Activated CD4-positive, alpha-beta T cell treated with anti-CD3 and anti-CD28 coated beads for 24 hours (primary cell): ENCODE results near the gene ZNF683.
A peak's percentile ranks its signal among the peaks of the same experiment; 100 is the strongest.
"Not testable (repeated sequence)": the region's sequence is repeated elsewhere in the genome, so short reads cannot be mapped to it uniquely, and the experiment has no call there.

ENCODE experiments used
- DNase-seq, 2 donors: peaks; one replicate each; pipeline ENCODE4 v3.0.0-alpha.2; 2020; ENCODE audit warnings: low read depth in 2 of 2

ZNF683 gene

DNA sequence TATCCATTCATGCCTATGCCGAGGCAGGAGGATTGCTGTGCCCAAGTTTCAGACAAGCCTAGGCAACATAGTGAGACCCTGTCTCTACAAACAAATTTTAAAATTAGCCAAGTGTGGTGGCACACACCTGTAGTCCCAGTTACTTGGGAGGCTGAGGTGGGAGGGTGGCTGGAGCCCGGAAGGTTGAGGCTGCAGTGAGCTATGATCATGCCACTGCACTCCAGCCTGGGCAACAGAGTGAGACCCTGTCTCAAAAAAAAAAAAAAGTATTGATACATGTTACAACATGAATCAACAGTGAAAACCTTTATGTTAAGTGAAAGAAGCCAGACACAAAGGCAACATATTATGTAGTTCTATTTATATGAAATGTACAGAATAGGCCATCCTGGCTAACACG, 12.5 kb upstream of the ZNF683 start:
- DNase-seq = not testable (repeated sequence)

DNA sequence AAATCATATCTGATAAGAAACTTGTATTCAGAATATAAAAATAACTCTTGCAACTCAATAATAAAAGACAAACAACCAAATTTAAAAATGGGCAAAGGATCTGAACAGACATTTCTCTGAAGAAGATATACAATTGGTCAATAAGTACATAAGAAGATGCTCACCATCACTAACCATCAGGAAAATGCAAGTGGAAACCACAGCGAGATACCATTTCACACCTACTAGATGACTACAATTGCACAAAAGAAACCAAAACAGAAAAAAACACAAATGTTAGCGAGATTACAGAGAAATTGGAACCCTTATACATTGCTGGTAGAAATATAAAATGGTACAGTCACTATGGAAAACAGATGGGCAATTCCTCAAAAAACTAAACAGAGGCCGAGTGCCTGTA, 11.5 kb upstream of the ZNF683 start:
- no peak for DNase-seq

DNA sequence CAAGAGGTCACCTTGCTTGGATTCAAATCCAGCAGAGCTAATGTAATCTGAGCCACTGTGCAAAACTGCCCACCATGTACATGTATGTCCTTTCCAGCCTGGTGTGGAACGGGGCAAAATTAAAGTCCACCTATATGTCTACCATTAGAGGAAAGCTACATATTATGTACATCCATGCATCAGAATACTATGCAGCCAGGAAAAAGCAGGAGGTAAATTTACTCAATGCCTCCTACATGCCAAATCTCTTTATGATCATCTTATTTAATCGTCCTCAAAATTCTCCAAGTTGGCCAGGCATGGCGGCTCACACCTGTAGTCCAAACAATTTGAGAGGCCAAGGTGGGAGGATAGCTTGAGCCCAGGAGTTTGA, 6.3 kb upstream of the ZNF683 start:
- DNase-seq = no peak

DNA sequence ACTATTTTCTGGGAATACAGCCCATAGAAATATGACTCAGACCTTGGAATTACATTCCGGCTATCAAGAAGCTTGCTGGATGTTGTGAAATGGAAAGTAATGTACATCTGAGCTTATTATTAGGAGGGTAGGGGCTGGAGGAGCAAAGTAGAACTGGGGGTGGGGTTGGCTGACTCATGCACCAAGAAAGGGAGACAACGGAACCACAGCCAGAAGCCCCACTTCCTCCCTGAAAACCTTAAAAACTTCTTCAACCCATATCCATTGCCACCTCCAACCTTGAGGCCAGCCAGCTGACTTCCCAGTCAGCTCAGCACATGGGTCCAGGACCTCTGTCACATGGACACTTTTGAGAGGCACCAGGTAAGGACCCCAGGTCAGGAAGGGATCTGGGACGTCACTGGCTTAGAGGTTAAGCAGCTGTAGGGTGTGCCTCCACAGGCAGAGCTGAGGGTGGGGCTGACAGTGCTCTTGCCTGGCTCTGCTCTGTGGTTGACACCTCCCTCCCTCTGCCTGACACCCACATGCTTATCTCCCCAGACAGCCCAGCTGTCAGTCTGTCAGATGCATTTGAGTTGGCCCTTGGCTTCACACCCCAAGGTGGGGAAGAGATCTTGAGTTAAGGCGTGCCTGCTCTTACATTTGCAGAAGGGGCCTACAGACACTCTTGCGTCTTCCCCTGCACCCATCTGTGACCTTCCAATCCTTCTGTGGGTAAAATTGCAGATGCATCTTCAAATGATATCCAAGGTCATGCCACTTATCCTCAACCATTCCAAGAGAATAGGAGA, 5.7 kb upstream of the ZNF683 start:
- DNase-seq = peak; percentile 45 to 50

DNA sequence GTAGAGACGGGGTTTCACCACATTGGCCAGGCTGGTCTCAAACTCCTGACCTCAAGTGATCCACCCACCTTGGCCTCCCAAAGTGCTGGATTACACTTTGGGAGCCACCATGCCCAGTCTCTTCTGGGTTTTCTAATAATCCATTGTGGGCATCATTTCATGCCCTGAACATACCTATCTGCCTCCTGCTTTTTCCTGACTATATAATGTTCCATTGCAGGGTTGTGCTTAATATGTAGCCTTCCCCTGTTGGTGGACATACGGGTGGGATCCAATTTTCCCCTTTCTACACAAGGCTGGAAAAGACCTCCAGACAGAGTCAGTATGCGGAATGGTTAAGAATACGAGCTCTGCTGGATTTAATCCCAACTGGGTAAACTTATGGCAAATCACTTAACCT, 3.5 kb upstream of the ZNF683 start:
- no peak for DNase-seq

DNA sequence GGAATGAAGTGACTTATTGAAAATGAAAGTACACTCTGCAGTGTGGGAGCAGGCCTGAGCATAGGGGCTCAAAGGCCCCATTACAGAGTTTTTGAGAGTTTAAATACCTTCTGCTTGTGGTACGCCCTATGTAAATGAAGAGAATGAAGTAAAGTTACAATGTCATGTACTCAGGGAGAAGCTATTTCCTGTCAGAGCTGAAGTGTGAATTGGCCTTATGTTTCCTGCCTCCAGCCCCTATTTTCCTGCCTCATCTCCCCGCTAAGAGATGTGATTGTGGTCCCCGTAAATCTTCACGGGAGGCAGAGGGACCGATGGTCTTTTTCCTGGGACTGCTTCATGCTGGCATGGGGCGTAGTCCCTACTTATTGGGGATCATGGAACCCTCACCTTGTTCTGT, 2.5 kb upstream of the ZNF683 start:
- no peak for DNase-seq

DNA sequence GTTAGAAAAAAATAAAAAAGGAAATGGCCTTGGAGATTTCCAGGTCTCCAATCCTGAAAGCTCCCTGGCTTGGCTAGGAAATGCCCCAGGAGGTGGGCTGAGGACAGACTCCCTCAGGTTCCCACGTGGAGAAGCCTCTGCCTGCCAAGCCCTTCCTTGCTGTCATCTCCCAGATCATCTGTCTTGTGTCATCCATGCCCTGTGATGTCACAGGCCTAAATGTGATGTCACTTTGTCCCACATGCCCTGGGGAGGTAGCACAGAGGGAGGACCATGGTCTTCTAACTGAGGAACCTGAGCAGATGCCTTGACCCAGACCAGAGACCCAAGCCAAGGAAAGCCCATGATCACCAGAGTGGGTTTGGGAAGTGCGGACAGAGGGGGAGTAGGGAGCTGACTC, 1.8 kb upstream of the ZNF683 start:
- DNase-seq = not testable (repeated sequence)

DNA sequence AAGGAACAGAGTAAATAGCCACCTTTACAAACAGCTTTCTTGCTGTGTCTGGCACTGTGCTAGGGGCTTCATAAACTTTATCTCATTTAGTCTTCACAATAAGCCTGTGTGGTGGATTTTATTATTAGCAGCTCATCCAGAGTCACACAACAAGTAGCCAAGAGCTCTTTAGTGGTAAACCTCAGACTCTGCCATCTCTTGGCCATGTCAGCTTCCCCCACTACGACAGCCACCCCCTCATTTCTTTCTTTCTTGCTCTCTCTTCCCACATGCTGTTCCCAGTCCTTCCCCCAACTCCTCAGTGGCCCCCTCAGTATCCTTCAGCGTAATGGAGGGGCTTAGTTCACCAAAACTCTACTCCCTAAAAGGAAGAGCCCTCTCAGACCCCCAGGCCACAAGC, 1.2 kb upstream of the ZNF683 start:
- no peak for DNase-seq

DNA sequence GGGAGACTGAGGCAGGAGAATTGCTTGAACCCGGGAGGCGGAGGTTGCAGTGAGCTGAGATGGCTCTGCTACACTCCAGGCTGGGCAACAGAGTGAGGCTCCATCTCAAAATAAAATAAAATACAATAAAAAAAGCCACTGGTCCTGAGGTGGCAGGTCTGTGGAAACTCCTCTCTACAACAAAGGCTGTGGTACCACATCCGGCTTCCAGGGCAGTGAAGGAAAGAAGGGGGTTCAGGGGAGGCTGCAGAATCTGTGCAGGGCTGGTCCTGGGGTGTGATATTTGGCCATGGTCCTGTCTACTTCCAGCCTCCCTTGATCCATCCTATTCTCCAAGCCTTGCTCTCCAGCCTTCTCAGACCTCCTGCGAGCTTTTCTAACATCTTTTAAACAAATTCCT, 731 bp upstream of the ZNF683 start:
- no peak for DNase-seq

DNA sequence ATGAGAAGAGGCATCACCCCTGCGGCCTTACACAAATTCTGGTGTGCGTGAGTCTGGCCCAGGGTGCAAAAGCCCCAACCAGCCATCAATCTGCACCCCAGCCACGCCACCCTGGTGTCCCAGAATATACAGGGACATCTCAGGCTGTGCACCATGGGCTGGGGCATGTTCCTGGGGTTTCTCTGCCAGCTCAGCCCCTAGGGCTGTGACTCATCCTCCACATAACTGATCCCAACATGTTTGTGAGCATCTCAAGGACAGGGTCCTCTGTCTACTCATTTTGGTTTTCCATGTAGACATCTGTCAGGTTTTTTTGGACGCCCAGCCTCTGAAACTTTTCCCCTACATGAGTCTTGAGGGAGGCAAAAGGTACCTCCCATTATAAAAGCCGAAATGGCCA, 511 bp downstream of the ZNF683 start:
- DNase-seq = no peak

DNA sequence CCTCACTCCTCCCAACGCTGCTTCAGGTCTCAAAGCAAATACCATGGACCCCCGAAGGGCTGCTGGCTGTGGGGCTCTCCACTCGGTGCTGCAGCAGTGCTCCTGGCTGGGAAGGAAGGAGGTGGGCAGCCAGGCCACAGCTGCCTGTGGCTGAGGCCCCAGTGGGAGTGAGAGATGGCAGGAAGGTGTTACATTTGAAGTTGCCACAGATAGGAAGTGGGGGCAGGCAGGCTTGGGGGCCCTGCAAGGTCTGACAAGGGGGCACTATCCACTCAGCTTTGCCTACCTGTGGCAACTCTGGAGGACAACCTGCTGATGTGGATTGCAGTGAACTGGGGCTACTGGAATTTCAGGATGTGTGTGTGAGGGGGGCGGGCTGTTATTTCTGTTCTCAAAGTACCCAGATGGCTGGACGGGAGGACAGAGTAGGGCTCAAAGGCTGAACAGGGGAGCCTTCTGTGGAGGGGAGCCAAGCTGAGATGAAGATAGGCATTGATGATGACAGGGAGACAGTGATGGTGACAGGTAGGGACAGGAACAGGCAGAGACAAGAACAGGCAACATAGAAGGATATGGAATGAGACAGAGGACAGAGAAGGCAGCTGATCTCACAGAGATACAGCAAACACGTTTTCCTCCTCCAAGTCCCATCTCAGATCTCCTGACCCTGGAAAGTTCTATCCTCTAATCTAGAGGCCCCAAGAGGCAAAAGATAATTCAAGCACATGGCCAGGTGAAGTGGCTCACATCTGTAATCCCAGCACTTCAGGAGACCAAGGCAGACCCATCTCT, 1.8 kb downstream of the ZNF683 start:
- DNase-seq = no peak

DNA sequence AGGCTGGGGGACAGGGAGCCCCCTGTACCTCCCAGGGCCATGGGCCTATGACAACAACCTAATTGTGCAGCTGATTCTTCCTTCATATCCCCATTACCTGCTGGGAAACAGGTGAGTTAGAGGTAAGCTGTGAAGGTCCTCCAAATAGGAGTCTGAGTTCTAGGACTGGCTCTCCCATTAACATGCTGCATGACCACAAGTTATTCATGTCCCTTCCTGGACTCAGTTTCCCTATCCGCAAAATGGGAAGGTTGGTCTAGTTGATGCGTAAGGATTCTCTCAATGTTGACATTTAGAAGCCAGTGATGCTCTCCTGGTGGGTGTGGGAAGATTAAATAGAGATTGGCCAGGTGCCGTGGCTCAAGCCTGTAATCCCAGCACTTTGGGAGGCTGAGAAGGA, 4.1 kb downstream of the ZNF683 start:
- no peak for DNase-seq

DNA sequence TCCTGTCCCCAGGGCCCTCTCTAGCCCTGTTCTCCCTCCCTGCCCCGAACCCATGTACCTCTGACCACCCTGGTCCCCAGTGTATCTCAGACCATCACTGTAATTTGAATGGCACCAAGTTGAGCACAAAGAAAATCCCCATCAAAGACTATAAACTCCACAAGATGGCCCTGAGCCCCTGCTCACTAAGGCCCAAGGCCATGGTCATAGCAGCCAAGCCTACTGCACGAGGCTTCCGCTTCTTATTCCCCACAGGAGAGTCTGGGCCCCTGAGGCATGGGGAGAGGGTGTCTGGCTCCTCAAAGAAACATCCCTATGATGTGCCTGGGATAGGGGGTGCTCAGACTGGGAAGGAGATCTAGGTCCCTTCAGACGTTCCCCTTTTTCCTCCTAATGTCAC, 4.5 kb downstream of the ZNF683 start:
- no peak for DNase-seq

DNA sequence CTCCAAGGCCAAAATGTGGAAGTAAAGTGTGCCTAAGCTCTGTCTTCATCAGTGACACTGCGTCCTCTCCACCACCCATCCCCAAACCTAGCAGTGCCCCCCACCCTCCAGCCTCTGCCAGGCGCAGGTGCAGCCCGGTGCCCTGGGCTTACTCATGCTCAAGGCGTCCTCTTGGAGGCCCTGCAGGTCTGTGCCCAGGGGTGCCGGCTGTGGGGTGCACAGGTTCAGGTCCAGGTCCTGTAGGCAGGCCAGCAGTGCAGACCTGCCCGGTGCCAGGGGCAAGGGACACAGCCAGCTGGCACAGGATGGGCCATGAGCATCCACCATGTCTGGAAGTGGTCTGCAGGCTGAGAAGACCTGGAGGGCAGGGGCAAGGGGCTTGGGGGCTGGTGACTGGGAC, 5.1 kb downstream of the ZNF683 start:
- DNase-seq = no peak

DNA sequence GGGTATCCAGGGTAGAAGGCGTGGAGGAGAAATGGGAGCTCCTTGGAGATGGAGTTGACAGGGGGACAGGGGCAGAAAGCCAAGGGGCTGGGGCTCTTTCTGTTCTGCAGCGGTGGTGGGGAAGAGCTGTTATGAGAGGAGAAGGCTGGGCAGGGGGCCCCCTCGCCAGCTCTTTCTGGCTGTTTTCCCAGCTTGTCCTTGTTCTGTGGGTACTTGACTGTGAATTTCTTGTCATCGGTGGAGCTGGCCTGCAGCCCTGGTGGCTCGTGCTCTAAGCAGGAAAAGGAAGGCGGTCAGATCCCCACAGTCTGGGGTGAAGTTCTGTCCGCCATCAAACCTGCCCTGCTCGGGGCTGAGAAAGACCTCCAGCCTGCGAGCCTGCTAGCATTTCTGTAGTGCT, 7.6 kb downstream of the ZNF683 start:
- DNase-seq = no peak

DNA sequence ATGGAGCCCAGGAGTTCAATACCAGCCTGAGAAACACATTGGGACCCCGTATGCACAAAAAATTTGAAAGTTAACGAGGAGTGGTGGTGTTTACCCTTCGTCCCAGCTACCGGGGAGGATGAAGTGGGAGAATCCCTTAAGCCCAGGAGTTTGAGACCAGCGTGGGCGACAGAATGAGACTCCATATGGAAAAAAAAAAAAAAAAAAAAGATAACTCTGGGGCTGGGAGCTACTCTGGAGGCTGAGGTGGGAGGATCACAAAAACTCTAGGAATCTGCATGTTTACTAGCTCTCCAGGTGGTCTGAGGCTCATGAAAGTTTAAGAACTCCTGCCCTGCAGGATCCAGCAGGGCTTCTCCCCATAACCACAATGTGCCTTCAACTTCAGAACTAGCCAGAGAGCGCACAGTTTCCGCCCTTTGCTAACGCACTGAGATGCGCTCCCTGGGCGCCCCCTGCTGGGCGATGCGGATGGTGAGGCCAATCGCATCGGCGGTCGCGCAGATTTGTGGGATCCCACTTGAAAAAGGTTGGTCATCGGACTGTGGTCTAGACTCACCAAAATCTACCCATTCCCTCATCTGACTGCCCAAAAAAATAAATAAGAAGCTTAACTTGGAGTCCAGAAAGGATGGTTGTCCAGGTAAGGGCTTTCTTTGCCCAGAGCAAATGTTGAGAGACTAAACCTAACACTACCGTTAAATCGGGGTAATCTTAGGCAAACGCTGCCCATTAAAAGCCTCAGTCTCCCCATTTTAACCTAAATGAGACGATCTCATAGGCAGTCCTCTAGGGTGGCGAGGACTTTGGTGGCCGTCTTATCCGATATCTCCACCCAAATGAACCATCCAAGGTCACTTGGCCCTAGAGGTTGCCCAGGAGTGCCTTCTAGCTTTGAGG, 8.8 kb downstream of the ZNF683 start:
- peak; percentile 74 to 86 for DNase-seq

DNA sequence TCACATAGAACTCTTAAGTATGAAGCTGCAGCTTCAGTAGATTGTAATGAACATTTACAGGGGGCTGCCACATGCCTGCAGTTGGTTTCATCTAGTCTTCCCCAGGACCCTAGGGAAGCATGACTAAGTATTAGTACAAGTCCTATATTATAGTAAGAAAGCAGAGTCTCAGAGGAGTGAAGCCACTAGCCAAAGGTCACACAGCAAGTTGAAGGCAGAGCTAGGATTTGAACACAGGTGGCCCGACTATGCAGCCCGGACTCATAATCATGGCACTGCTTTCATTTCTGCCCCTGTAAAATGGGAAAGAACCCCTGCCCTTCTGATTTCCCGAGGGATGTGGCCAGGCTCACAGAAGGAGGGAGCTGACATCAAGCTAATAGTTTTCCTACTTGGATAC, 10.2 kb downstream of the ZNF683 start:
- DNase-seq = no peak

DNA sequence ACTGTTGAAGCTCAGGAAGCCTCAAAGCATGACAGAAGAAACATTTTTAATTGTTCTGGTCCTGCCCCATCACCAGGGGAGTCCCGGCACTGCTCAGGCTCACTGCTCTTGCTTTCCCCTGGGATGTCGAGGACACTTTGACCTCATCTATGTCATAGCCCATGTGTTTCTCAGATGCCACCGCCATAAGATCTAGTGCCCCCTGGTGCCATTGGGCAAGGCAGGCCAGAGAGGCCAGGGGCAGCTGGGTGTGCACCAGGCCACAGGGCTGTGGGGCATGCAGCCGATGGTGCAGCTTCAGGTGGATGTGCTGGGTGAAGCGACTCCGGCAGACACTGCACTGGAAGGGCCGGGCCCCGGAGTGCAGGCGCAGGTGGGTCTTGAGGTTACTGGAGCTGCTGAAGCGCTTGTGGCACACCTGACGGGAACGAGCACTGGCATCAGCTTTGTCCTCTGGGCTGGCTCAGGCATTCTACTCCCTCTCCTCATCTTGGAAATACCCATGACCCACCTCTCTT, 10.9 kb downstream of the ZNF683 start:
- DNase-seq = no peak

DNA sequence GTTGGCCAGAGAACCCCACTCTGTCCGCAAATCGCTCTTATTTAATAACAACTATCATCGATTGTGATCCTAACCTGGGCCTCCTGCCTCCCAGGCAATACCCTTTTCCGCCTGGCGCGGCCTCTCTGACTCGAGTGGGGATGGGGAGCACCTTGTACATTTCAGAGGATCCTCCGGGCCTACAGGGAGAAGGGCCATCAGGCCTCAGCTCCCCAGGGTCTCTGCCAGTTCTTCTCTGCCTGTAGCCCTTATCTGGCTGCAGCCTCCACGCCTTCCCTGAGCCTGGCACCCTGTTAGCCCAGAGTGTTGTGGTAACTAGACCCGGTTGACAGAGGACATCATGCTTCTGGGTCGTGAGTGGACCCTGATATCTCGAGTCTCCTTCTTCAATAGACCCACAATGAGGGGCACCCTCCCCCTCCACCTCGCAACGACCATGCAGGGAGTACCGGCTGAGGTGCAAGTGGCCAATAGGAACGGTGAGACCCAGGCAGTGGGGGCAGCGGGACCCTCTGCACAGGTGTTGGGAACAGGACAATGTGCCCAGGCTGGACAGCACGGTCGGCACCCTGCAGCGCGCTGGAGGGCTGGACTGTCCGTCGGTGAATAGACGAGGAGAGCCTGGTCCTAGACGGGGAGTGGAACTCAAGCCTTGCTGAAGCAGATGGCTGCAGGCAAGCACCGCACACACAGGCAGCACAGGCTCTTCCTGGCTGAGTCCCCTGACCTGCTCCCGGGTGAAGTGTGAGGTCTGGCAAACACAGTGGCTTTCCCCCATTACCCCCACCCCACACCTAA, 11.5 kb downstream of the ZNF683 start:
- no peak for DNase-seq

DNA sequence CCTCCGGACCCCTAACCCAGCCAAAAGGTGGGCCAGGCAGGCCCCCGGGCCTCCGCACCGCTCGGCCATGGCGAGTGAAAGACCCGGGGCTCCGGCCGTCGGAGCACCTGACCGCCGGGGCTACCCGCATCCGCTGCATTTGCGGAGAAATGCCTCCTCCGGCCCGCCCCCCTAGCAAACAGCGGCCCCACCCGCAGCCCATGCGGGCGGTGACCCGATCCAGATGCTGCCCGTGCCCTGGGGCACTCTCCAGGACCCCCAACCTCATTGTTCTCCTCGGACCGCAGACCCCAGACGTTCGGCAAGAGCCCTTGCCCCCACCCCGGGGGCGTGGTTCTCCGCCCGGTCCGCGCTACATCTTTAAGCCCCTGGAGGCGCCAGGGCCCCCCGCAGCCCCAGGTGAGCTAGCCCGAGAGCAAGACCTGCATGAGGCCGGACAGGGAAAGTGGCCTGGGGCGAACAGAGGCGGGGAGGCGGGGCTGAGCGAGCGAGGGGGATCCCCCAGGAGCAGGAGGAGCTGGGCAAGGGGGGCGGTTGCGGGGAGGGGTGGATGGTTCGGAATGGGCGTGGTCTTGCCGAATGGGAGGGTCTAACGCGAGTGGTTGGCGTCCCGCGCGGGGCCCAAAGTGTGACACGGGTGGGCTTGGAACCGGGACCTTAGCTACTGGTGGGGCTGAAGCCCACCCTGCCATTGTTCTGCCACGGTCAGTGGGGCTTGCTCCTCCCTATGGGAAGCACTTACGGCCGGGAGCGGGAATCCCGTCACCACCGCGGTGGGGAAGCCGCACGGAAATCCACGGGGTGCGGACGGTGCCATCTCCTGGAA, 12.4 kb downstream of the ZNF683 start:
- peak; percentile 23 to 35 for DNase-seq
